Activated naive CD8-positive, alpha-beta T cell (primary cell): ENCODE results near the gene UNC5B.

Experiments used
- H3K27ac Mint-ChIP-seq: one replicate; pipeline ENCODE4 v1.8.0; 2021; ENCODE audit warnings: mixed read lengths
- H3K27me3 Mint-ChIP-seq: one replicate; pipeline ENCODE4 v1.8.0; 2021; ENCODE audit warnings: mixed read lengths
- H3K36me3 Mint-ChIP-seq: one replicate; pipeline ENCODE4 v1.8.0; 2021; ENCODE audit warnings: mixed read lengths
- H3K4me1 Mint-ChIP-seq: one replicate; pipeline ENCODE4 v1.8.0; 2021; ENCODE audit warnings: low read depth, mixed read lengths
- H3K4me3 Mint-ChIP-seq: one replicate; pipeline ENCODE4 v1.8.0; 2021; ENCODE audit warnings: mild to moderate bottlenecking, mixed read lengths
- H3K9me3 Mint-ChIP-seq: one replicate; pipeline ENCODE4 v1.8.0; 2021; ENCODE audit warnings: low read depth, mixed read lengths

UNC5B gene

DNA sequence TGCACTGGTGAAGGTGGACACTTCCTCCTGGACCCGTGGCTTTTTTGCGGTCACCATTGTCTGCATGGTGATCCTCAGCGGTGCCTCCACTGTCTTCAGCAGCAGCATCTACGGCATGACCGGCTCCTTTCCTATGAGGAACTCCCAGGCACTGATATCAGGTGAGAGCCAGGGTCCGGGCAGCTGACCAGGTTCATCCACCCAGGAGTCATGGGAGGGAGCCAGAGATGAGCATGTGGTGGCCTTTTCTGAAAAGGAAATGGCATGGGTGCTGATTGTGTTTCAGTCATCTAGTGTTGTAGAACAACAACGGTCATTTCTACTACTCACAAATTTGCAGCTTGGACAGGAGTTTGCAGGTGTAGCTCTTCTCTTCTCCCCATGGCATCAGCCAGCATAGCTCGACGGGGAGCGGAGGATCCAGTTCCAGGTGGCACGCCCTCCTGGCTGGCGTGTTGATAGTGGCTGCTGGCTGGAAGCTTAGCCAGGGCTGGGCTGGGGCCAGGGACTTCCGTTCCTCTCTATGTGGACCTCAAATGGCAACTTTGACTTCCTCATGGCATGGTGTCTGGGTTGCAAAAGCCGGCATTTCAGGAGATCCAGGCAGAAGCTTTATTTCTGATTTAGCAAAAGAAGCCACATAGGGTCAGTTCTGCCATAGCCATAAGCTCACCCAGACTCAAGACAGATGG is 139.4 kb downstream of the UNC5B start:
- Mint-ChIP-seq H3K9me3 (no peaks in the 10 kb centered on the region), H3K27me3 (no peaks in the 10 kb centered on the region), H3K4me3 (no peak overlapping the region), H3K27ac (no peak overlapping the region), H3K36me3 (no peaks in the 10 kb centered on the region), H3K4me1 (peaks cover 20% of the 10 kb centered on the region)
